Measurements from ENCODE around the gene GNA14.
"Not testable (repeated sequence)": the region's sequence is repeated elsewhere in the genome, so short reads cannot be mapped to it uniquely, and the experiment has no call there.

Gene GNA14

GRCh38 chr9:77648234-77649108, at the start of gene GNA14:
GNA14 (minus strand) TSS chr9:77648322; CDS start chr9:77647793, 529 bp downstream.
- no peak for FAIRE-seq

- no peak for FAIRE-seq
Measured at GRCh38 chr9:77697238-77697984, 49.3 kb upstream of the GNA14 start.

- not testable (repeated sequence) for FAIRE-seq
Measured at GRCh38 chr9:77690723-77691122, 42.6 kb upstream of the GNA14 start.

GRCh38 chr9:77690119-77690518, 42.0 kb upstream of the GNA14 start:
- FAIRE-seq, result not testable (repeated sequence)

- FAIRE-seq, result not testable (repeated sequence)
Measured at GRCh38 chr9:77687737-77688136, 39.6 kb upstream of the GNA14 start.

GRCh38 chr9:77680581-77680980, 32.5 kb upstream of the GNA14 start:
- no peak for FAIRE-seq

GRCh38 chr9:77679661-77680368, 31.7 kb upstream of the GNA14 start:
- no peak for FAIRE-seq

GRCh38 chr9:77679088-77679487, 31.0 kb upstream of the GNA14 start:
- FAIRE-seq, result no peak

- no peak for FAIRE-seq
Measured at GRCh38 chr9:77677957-77678535, 29.9 kb upstream of the GNA14 start.

- FAIRE-seq, result no peak
Measured at GRCh38 chr9:77677397-77677796, 29.3 kb upstream of the GNA14 start.

- no peak for FAIRE-seq
Measured at GRCh38 chr9:77673941-77674791, 26.0 kb upstream of the GNA14 start.

GRCh38 chr9:77672183-77672582, 24.1 kb upstream of the GNA14 start:
- FAIRE-seq, result no peak

- no peak for FAIRE-seq
Measured at GRCh38 chr9:77667151-77667550, 19.0 kb upstream of the GNA14 start.

- no peak for FAIRE-seq
Measured at GRCh38 chr9:77663754-77664153, 15.6 kb upstream of the GNA14 start.

- FAIRE-seq, result no peak
Measured at GRCh38 chr9:77661566-77662085, 13.5 kb upstream of the GNA14 start.

GRCh38 chr9:77659926-77660325, 11.8 kb upstream of the GNA14 start:
- FAIRE-seq, result no peak

- FAIRE-seq, result no peak
Measured at GRCh38 chr9:77651203-77651602, 3.1 kb upstream of the GNA14 start.

- FAIRE-seq, result no peak
Measured at GRCh38 chr9:77649109-77649812, 1.1 kb upstream of the GNA14 start.

GRCh38 chr9:77647267-77648233, 572 bp downstream of the GNA14 start:
- FAIRE-seq, result no peak

- no peak for FAIRE-seq
Measured at GRCh38 chr9:77643871-77644270, 4.3 kb downstream of the GNA14 start.
